Hematopoietic multipotent progenitor cell treated with erythropoietin and hydrocortisone succinate and interleukin-3 and kit ligand, for 6 days (in vitro differentiated cells): ENCODE results near the gene ILF2.
"Not testable (repeated sequence)": the region's sequence is repeated elsewhere in the genome, so short reads cannot be mapped to it uniquely, and the experiment has no call there.

ENCODE experiments used
- DNase-seq: peaks from one replicate; pipeline ENCODE4 v3.0.0-alpha.2; 2015

The ILF2 gene

GRCh38 chr1:153670859-153671627 lies at the start of gene ILF2:
Gene ILF2 (minus strand): TSS chr1:153670993. CDS start chr1:153670922, 71 bp downstream.
- peak; percentile 100 for DNase-seq

- DNase-seq, result no peak
Observed at GRCh38 chr1:153717330-153717729, 46.5 kb upstream of the ILF2 start.

- DNase-seq, result not testable (repeated sequence)
Observed at GRCh38 chr1:153716211-153716610, 45.4 kb upstream of the ILF2 start.

- no peak for DNase-seq
Observed at GRCh38 chr1:153711026-153711425, 40.2 kb upstream of the ILF2 start.

GRCh38 chr1:153705484-153705883 lies 34.7 kb upstream of the ILF2 start:
- DNase-seq, result no peak

GRCh38 chr1:153699768-153700167 lies 29.0 kb upstream of the ILF2 start:
- DNase-seq, result no peak

- peak; percentile 27 for DNase-seq
Observed at GRCh38 chr1:153698923-153699714, 28.3 kb upstream of the ILF2 start.

GRCh38 chr1:153698020-153698922 lies 27.5 kb upstream of the ILF2 start:
- DNase-seq, result peak; percentile 83

GRCh38 chr1:153697191-153698019 lies 26.6 kb upstream of the ILF2 start:
- peak; percentile 61 for DNase-seq

- no peak for DNase-seq
Observed at GRCh38 chr1:153696741-153697140, 25.9 kb upstream of the ILF2 start.

GRCh38 chr1:153693466-153693865 lies 22.7 kb upstream of the ILF2 start:
- DNase-seq, result no peak

- no peak for DNase-seq
Observed at GRCh38 chr1:153688736-153689328, 18.0 kb upstream of the ILF2 start.

- no peak for DNase-seq
Observed at GRCh38 chr1:153688276-153688675, 17.5 kb upstream of the ILF2 start.

GRCh38 chr1:153687346-153688125 lies 16.7 kb upstream of the ILF2 start:
- DNase-seq, result no peak

- no peak for DNase-seq
Observed at GRCh38 chr1:153685544-153686340, 14.9 kb upstream of the ILF2 start.

- no peak for DNase-seq
Observed at GRCh38 chr1:153684892-153685291, 14.1 kb upstream of the ILF2 start.

- DNase-seq, result no peak
Observed at GRCh38 chr1:153683854-153684253, 13.1 kb upstream of the ILF2 start.

- no peak for DNase-seq
Observed at GRCh38 chr1:153682730-153683129, 11.9 kb upstream of the ILF2 start.

- no peak for DNase-seq
Observed at GRCh38 chr1:153680120-153680403, 9.3 kb upstream of the ILF2 start.
